Spleen (tissue), 11 donors: ENCODE results near the gene STAC2. TPM values are rescaled to one million over a fixed set of nuclear protein-coding genes. Genes with fewer than 3 reads are reported as not detected.
"Not testable (repeated sequence)": the region's sequence is repeated elsewhere in the genome, so short reads cannot be mapped to it uniquely, and the experiment has no call there.

Source experiments
- DNase-seq: peaks from one replicate; pipeline ENCODE4 v3.0.0-alpha.2; 2020
- H3K27ac ChIP-seq, 8 donors: fragments of 200-600 bp; sonication (generic) in 7 of 8; 1 replicate in 4 of 8; 2 replicates in 4 of 8; pipeline versions ENCODE4 v1.5.0 to v1.8.0; 2016 to 2021; ENCODE audit warnings: inconsistent platforms in 4 of 8, mild to moderate bottlenecking in 4 of 8, moderate library complexity in 1 of 8
- H3K27me3 ChIP-seq, 7 donors: fragments of 200-600 bp; sonication (generic) in 6 of 7; replicated peaks in 1 of 7; 1 replicate in 4 of 7; 2 replicates in 3 of 7; pipeline versions ENCODE4 v1.5.0 to v1.8.0; 2016 to 2021; ENCODE audit warnings: inconsistent platforms in 3 of 7, mild to moderate bottlenecking in 1 of 7
- H3K36me3 ChIP-seq, 6 donors: fragments of 200-600 bp; sonication (generic) in 5 of 6; 1 replicate in 4 of 6; 2 replicates in 2 of 6; pipeline versions ENCODE4 v1.5.0 to v1.8.0; 2016 to 2021; ENCODE audit warnings: inconsistent platforms in 2 of 6
- H3K4me1 ChIP-seq, 6 donors: fragments of 200-600 bp; sonication (generic) in 5 of 6; 1 replicate in 3 of 6; 2 replicates in 3 of 6; pipeline versions ENCODE4 v1.5.0 to v1.8.0; 2016 to 2021; ENCODE audit warnings: inconsistent platforms in 3 of 6
- H3K4me3 ChIP-seq, 8 donors: fragments of 200-600 bp; sonication (generic) in 7 of 8; 1 replicate in 4 of 8; 2 replicates in 4 of 8; pipeline versions ENCODE4 v1.5.0 to v1.8.0; 2016 to 2021; ENCODE audit warnings: inconsistent platforms in 4 of 8, mild to moderate bottlenecking in 4 of 8, moderate library complexity in 2 of 8
- H3K9me3 ChIP-seq, 8 donors: fragments of 200-600 bp; sonication (generic) in 7 of 8; 1 replicate in 4 of 8; 2 replicates in 4 of 8; pipeline versions ENCODE4 v1.5.0 to v1.8.0; 2016 to 2021; ENCODE audit warnings: inconsistent platforms in 4 of 8
- CTCF ChIP-seq, 11 experiments: fragments of 200-600 bp in 7 of 11; fragments of 450-650 bp in 4 of 11; sonication (generic) in 4 of 11; IDR thresholded peaks in 8 of 11; conservative IDR thresholded peaks in 3 of 11; 1 replicate in 7 of 11; 2 replicates in 4 of 11; pipeline versions ENCODE4 v1.4.0 to v1.8.0; 2016 to 2021; ENCODE audit warnings: antibody characterized with exemption in 11 of 11, inconsistent platforms in 4 of 11, mild to moderate bottlenecking in 1 of 11
- POLR2A ChIP-seq, 3 donors: fragments of 450-650 bp; IDR thresholded peaks; one replicate each; pipeline ENCODE4 v1.5.1; 2017; ENCODE audit warnings: antibody characterized with exemption in 3 of 3, mild to moderate bottlenecking in 1 of 3
- POLR2AphosphoS5 ChIP-seq, 3 donors: sonication (generic); formaldehyde crosslinking; IDR thresholded peaks; one replicate each; pipeline ENCODE4 v1.5.1; 2017; ENCODE audit warnings: antibody characterized with exemption in 3 of 3
- WGBS, 5 donors: extraction: QIAGEN DNeasy Blood & Tissue Kit in 3 of 5; methylation state at CpG; one replicate each; pipeline versions ENCODE4 v1.1.5 to v1.1.7; 2013 to 2018; 5-methylcytosine and 5-hydroxymethylcytosine counted together
- intact Hi-C: fragments of 100-400 bp; cut with DNase I; formaldehyde crosslinking; loops from one replicate; pipeline ENCODE4 v1.15.0; 2023; ENCODE audit warnings: low total_unique reads
- polyA plus RNA-seq, 3 donors: library from polyadenylated mRNA; stranded (reverse); fragments of 200-250 nt; gene quantifications; one replicate each; pipeline ENCODE4 v1.2.1, GENCODE V29; 2013
- total RNA-seq, 7 donors: library from RNA; depleted of rRNA in 3 of 7; stranded (reverse); fragments of >200 nt in 3 of 7; fragmentation: NEBNext Ultra II Directional in 4 of 7; extraction: Animal tissue kit (Norgen Biotek cat#: 25700) in 4 of 7; gene quantifications; one replicate each; pipeline versions ENCODE4 v1.1.0 to v1.2.1, GENCODE V29; 2016 to 2021
- donor health status: healthy with polysubstance abuse.
- donor health status: DM: no; HTN: no; CAD: no; lungs with moderate emphysema.
- donor health status: DM: no; HTN: no; CAD: no.
- donor health status: Bipolar disorder and iron deficiency.
- donor health status: healthy.
- donor health status: DM: no; HTN: no; CAD: no.
- donor health status: DM: yes; HTN: yes; CAD: no.

STAC2 gene
- total and polyA plus RNA-seq, 10 donors, result 0.06 to 0.56 (median 0.27) TPM; not detected in 7

DNA sequence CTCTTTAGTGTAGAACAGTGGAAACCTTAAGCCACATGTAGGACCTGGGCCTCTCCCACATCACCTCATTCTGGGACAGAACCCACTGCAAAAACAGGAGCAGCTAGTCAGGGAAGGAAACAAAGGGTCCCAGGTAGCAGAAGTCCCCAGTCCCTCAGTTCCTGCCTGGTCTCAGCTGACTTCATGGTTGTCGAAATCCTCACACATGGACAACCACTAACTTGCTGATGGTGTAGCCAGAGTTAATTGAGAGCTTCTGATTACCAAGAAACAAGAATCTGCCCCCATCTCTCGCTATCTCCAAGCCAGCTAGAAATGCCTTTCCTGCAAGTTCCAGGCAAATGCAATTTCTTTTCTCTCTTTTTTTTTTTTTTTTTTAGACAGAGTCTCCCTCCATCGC, 56.2 kb downstream of the STAC2 start:
- Histone ChIP-seq H3K27ac (no peak overlapping the region), H3K4me3 (no peak overlapping the region), H3K9me3 (peaks cover 0 to 4% (median 0%) of the 10 kb centered on the region in 8 donors), H3K36me3 (no peaks in the 10 kb centered on the region), H3K27me3 (peaks cover 0 to 55% (median 15%) of the 10 kb centered on the region in 7 donors), H3K4me1 (peaks cover 13 to 42% (median 32%) of the 10 kb centered on the region in 6 donors)
- no peak for TF ChIP-seq POLR2A (IDR thresholded peaks at IDR 0.05)
- no peak for TF ChIP-seq POLR2AphosphoS5 (IDR thresholded peaks at IDR 0.05)
- TF ChIP-seq CTCF (IDR thresholded peaks at IDR 0.05 in 8 of 11, conservative IDR thresholded peaks at IDR 0.05 in 3 of 11), result no peak
- WGBS, 5 donors, result 63 to 75% (median 68%) methylated on average over 3 of the region's 3 CpGs
- DNase-seq, result no peak
- intact Hi-C loops, result no loop called here

DNA sequence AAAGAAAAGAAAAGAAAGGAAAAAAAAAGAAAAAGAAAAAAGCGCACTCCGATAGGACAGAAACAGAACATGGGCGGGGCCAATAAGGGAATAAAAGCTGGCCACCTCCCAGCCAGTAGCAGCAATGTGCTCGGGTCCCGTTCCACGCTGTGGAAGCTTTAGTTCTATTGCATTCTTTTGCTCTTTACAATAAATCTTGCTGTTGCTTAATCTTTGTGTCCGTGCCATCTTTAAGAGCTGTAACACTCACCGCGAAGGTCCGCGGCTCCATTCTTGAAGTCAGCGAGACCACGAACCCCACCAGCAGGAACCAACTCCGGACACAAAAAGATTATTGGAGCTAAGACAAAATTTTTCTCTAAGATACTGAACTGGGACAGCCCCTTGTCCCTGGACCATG, 56.6 kb downstream of the STAC2 start:
- Histone ChIP-seq H3K4me3 (no peak overlapping the region), H3K4me1 (peaks cover 13 to 43% (median 35%) of the 10 kb centered on the region in 6 donors), H3K27me3 (peaks cover 0 to 51% (median 15%) of the 10 kb centered on the region in 7 donors), H3K9me3 (peaks cover 0 to 4% (median 0%) of the 10 kb centered on the region in 8 donors), H3K36me3 (no peaks in the 10 kb centered on the region), H3K27ac (no peak overlapping the region)
- intact Hi-C loops, result no loop called here
- TF ChIP-seq CTCF (IDR thresholded peaks at IDR 0.05 in 8 of 11, conservative IDR thresholded peaks at IDR 0.05 in 3 of 11) (no peak), POLR2A (IDR thresholded peaks at IDR 0.05) (no peak), POLR2AphosphoS5 (IDR thresholded peaks at IDR 0.05) (no peak)
- WGBS, 5 donors, result 55 to 74% (median 68%) methylated on average over 14 of the region's 14 CpGs
- no peak for DNase-seq

DNA sequence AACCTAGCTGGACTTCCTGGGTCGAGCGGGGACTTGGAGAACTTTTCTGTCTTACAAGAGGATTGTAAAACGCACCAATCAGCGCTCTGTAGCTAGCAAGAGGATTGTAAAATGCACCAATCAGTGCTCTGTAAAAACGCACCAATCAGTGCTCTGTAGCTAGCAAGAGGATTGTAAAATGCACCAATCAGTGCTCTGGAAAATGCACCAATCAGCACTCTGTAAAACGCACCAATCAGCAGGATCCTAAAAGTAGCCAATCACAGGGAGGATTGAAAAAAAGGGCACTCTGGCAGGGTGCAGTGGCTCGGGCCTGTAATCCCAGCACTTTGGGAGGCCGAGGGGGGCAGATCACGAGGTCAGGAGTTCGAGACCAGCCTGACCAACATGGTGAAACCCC, 57.2 kb downstream of the STAC2 start:
- 92 to 97% (median 96%) methylated on average over 10 of the region's 10 CpGs for WGBS, 5 donors
- H3K36me3 ChIP-seq, H3K27ac ChIP-seq, H3K4me3 ChIP-seq, intact Hi-C loops, H3K9me3 ChIP-seq, DNase-seq: not testable (repeated sequence)
- Histone ChIP-seq H3K4me1 (peaks cover 13 to 44% (median 37%) of the 10 kb centered on the region in 6 donors), H3K27me3 (peaks cover 0 to 45% (median 15%) of the 10 kb centered on the region in 7 donors)

DNA sequence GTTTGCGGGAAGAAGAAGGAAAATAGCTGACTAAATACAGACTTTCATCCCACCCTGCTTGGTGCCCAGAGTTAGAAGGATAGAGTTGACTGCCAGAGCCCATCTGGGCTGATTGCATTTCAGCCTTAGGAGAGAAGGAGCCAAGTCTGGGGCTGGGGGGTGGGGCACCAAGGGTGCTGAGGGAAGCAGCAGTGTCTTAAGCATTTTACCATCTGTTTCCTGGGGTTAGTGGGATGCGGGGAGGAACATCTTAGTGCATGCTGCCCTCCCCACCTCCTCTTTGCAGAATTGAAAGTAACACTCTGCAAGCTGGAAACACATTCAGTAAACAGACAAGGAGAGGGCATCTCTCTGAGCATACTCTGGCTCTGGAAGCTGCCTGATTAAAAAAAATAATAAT, 58.3 kb downstream of the STAC2 start:
- intact Hi-C loops, result no loop called here
- peaks cover 0 to 4% (median 0%) of the 10 kb centered on the region in 8 donors for H3K9me3 ChIP-seq
- peaks cover 0 to 36% (median 15%) of the 10 kb centered on the region in 7 donors for H3K27me3 ChIP-seq
- no peak for DNase-seq
- TF ChIP-seq CTCF (IDR thresholded peaks at IDR 0.05 in 8 of 11, conservative IDR thresholded peaks at IDR 0.05 in 3 of 11) (no peak), POLR2AphosphoS5 (IDR thresholded peaks at IDR 0.05) (peak in 1 of 3 donors; percentile 8)
- H3K4me1 ChIP-seq, result peaks cover 13 to 44% (median 37%) of the 10 kb centered on the region in 6 donors
- H3K27ac ChIP-seq, result peak overlapping the region in 2 of 8 donors; percentile 26 to 32
- H3K36me3 ChIP-seq, result no peaks in the 10 kb centered on the region
- WGBS, 5 donors, result 2 to 16% (median 12%) methylated on average over 2 of the region's 2 CpGs
- H3K4me3 ChIP-seq, result no peak overlapping the region
